Stomach (tissue), 9 donors: Measurements from ENCODE around the gene CAPN7. TPM values are rescaled to one million over a fixed set of nuclear protein-coding genes. Genes with fewer than 3 reads are reported as not detected.

Experiments used
- DNase-seq, 2 donors: peaks; one replicate each; pipeline versions ENCODE4 v3.0.0 to v3.0.0-alpha.2; 2013 to 2019
- H3K27ac ChIP-seq, 5 donors: fragments of 200-600 bp in 4 of 5; sonication (generic) in 4 of 5; one replicate each; pipeline ENCODE4 v1.5.1; 2013 to 2019; ENCODE audit warnings: mild to moderate bottlenecking in 1 of 5, moderate library complexity in 1 of 5
- H3K27me3 ChIP-seq, 3 donors: fragments of 200-600 bp; sonication (generic); one replicate each; pipeline ENCODE4 v1.5.1; 2017 to 2019; ENCODE audit warnings: mixed run types in 1 of 3
- H3K36me3 ChIP-seq, 4 donors: fragments of 200-600 bp; sonication (generic); 1 replicate in 3 of 4; 2 replicates in 1 of 4; pipeline ENCODE4 v1.5.1; 2016 to 2019
- H3K4me1 ChIP-seq, 4 donors: fragments of 200-600 bp; sonication (generic); one replicate each; pipeline ENCODE4 v1.5.1; 2016 to 2019
- H3K4me3 ChIP-seq, 4 donors: fragments of 200-600 bp; sonication (generic) in 3 of 4; one replicate each; pipeline ENCODE4 v1.5.1; 2016 to 2019; ENCODE audit warnings: mild to moderate bottlenecking in 1 of 4
- H3K9me3 ChIP-seq, 4 donors: fragments of 200-600 bp; sonication (generic); one replicate each; pipeline ENCODE4 v1.5.1; 2016 to 2019
- EP300 ChIP-seq: sonication (generic); formaldehyde crosslinking; IDR thresholded peaks from one replicate; pipeline ENCODE4 v1.6.1; 2017; ENCODE audit warnings: antibody characterized with exemption
- POLR2A ChIP-seq, 4 donors: fragments of 450-650 bp; IDR thresholded peaks; one replicate each; pipeline ENCODE4 v1.6.1; 2016; ENCODE audit warnings: antibody characterized with exemption in 4 of 4, control low read depth in 2 of 4, mild to moderate bottlenecking in 1 of 4, moderate library complexity in 1 of 4
- POLR2AphosphoS5 ChIP-seq, 3 donors: sonication (generic); formaldehyde crosslinking; IDR thresholded peaks; one replicate each; pipeline ENCODE4 v1.6.1; 2016; ENCODE audit warnings: antibody characterized with exemption in 3 of 3
- WGBS, 5 donors: extraction: QIAGEN DNeasy Blood & Tissue Kit in 3 of 5; methylation state at CpG; one replicate each; pipeline versions ENCODE4 v1.1.5 to v1.1.7; 2013 to 2018; 5-methylcytosine and 5-hydroxymethylcytosine counted together
- intact Hi-C: fragments of 100-400 bp; cut with DNase I; formaldehyde crosslinking; loops from one replicate; pipeline ENCODE4 v1.15.1; 2023; ENCODE audit warnings: low total_unique reads
- polyA plus RNA-seq, 3 donors: library from polyadenylated mRNA; stranded (reverse); fragments of 200-250 nt; gene quantifications; one replicate each; pipeline ENCODE4 v1.2.3, GENCODE V29; 2013
- total RNA-seq, 5 donors: library from RNA; depleted of rRNA; stranded (reverse); fragments of >200 nt; gene quantifications; one replicate each; pipeline versions ENCODE4 v1.1.0 to v1.2.3, GENCODE V29; 2014 to 2016
- TF ChIP-seq, protein P1 (sequence below), 7 experiments: fragments of 450-650 bp in 4 of 7; fragments of 200-600 bp in 3 of 7; sonication (generic) in 3 of 7; IDR thresholded peaks; one replicate each; pipeline ENCODE4 v1.5.1; 2016 to 2019; ENCODE audit warnings: antibody characterized with exemption in 7 of 7, control low read depth in 2 of 7, mild to moderate bottlenecking in 1 of 7
- donor health status: healthy with polysubstance abuse.
- donor health status: Bipolar disorder and iron deficiency.
- donor health status: healthy.

CAPN7 gene
- total and polyA plus RNA-seq, 8 donors = 7.7 to 483 (median 75.0) TPM

GRCh38 chr3:15263120-15263519 is 57.1 kb downstream of the CAPN7 start:
- Histone ChIP-seq H3K27ac (peak overlapping the region in 1 of 5 donors; percentile 15), H3K4me3 (no peak overlapping the region), H3K36me3 (peaks cover 6 to 37% (median 26%) of the 10 kb centered on the region in 4 donors), H3K27me3 (no peaks in the 10 kb centered on the region), H3K9me3 (no peaks in the 10 kb centered on the region), H3K4me1 (peaks cover 1 to 16% (median 4%) of the 10 kb centered on the region in 4 donors)
- intact Hi-C loops = no loop called here
- no peak for DNase-seq
- 80 to 91% (median 90%) methylated on average over 4 of the region's 4 CpGs for WGBS, 5 donors
- TF ChIP-seq, protein P1, sequence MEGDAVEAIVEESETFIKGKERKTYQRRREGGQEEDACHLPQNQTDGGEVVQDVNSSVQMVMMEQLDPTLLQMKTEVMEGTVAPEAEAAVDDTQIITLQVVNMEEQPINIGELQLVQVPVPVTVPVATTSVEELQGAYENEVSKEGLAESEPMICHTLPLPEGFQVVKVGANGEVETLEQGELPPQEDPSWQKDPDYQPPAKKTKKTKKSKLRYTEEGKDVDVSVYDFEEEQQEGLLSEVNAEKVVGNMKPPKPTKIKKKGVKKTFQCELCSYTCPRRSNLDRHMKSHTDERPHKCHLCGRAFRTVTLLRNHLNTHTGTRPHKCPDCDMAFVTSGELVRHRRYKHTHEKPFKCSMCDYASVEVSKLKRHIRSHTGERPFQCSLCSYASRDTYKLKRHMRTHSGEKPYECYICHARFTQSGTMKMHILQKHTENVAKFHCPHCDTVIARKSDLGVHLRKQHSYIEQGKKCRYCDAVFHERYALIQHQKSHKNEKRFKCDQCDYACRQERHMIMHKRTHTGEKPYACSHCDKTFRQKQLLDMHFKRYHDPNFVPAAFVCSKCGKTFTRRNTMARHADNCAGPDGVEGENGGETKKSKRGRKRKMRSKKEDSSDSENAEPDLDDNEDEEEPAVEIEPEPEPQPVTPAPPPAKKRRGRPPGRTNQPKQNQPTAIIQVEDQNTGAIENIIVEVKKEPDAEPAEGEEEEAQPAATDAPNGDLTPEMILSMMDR (IDR thresholded peaks at IDR 0.05) = no peak
- TF ChIP-seq POLR2A (IDR thresholded peaks at IDR 0.05) (no peak), POLR2AphosphoS5 (IDR thresholded peaks at IDR 0.05) (no peak), EP300 (no peak)

DNA sequence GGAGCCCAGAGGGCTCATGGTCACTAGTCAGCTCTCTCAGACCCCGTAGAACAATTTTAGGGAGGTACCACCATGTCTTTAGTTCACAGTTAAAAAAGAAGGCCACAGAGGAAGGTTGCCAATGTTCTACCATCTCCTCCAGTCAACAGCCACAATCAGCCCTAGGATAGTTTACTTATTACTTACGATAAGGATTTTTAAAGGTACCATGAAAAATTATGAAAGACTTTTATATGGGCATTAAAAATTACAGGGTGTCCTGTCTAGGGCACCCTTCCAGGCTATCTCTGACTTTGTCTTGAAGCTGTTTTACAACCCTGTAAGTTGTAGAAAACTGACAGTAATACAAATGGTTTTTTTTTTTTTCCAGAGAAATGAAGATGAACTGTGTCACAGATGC is 57.9 kb downstream of the CAPN7 start:
- H3K4me3 ChIP-seq = no peak overlapping the region
- peaks cover 4 to 20% (median 10%) of the 10 kb centered on the region in 4 donors for H3K4me1 ChIP-seq
- H3K9me3 ChIP-seq = no peaks in the 10 kb centered on the region
- H3K27me3 ChIP-seq = no peaks in the 10 kb centered on the region
- 45 to 53% (median 52%) methylated on average over 2 of the region's 2 CpGs for WGBS, 5 donors
- intact Hi-C loops = no loop called here
- TF ChIP-seq POLR2A (IDR thresholded peaks at IDR 0.05) = no peak
- TF ChIP-seq, protein P1 (IDR thresholded peaks at IDR 0.05) = no peak
- TF ChIP-seq POLR2AphosphoS5 (IDR thresholded peaks at IDR 0.05) = no peak
- no peak for TF ChIP-seq EP300
- DNase-seq = no peak
- peaks cover 6 to 29% (median 18%) of the 10 kb centered on the region in 4 donors for H3K36me3 ChIP-seq
- peak overlapping the region in 1 of 5 donors; percentile 15 for H3K27ac ChIP-seq

- no peak for TF ChIP-seq POLR2A (IDR thresholded peaks at IDR 0.05)
- no peak for TF ChIP-seq POLR2AphosphoS5 (IDR thresholded peaks at IDR 0.05)
- TF ChIP-seq EP300 = no peak
- TF ChIP-seq, protein P1 (IDR thresholded peaks at IDR 0.05) = no peak
- Histone ChIP-seq H3K27ac (peak overlapping the region in 1 of 5 donors; percentile 15), H3K4me3 (no peak overlapping the region), H3K9me3 (no peaks in the 10 kb centered on the region), H3K27me3 (no peaks in the 10 kb centered on the region), H3K36me3 (peaks cover 6 to 24% (median 13%) of the 10 kb centered on the region in 4 donors), H3K4me1 (peaks cover 4 to 21% (median 13%) of the 10 kb centered on the region in 4 donors)
- DNase-seq = no peak
- WGBS, 5 donors = 64 to 84% (median 76%) methylated on average over 2 of the region's 2 CpGs
- intact Hi-C loops = no loop called here
Observed at GRCh38 chr3:15264486-15264885, 58.4 kb downstream of the CAPN7 start.

- Histone ChIP-seq H3K36me3 (peaks cover 0 to 12% (median under 1%) of the 10 kb centered on the region in 4 donors), H3K27ac (no peak overlapping the region), H3K4me3 (no peak overlapping the region), H3K9me3 (no peaks in the 10 kb centered on the region), H3K4me1 (peaks cover 4 to 34% (median 13%) of the 10 kb centered on the region in 4 donors), H3K27me3 (no peaks in the 10 kb centered on the region)
- intact Hi-C loops = loop anchor here (5.0 kb wide), 2 partner anchors 66 to 111 kb away; partner anchors contain the start of gene SH3BP5
- no peak for DNase-seq
- TF ChIP-seq POLR2AphosphoS5 (IDR thresholded peaks at IDR 0.05) (no peak), POLR2A (IDR thresholded peaks at IDR 0.05) (no peak), EP300 (no peak)
- TF ChIP-seq, protein P1 (IDR thresholded peaks at IDR 0.05) = no peak
- WGBS, 5 donors = 83 to 90% (median 85%) methylated on average over 19 of the region's 19 CpGs
Observed at GRCh38 chr3:15265655-15266509, 59.8 kb downstream of the CAPN7 start.
